Limb (tissue), 2 donors: ENCODE data around the gene CAPN11.
"Not testable (repeated sequence)": the region's sequence is repeated elsewhere in the genome, so short reads cannot be mapped to it uniquely, and the experiment has no call there.

Source experiments
- DNase-seq, 2 donors: peaks; one replicate each; pipeline ENCODE4 v3.0.0-alpha.2; 2016; ENCODE audit errors: extremely low spot score in 2 of 2

The CAPN11 gene

DNA sequence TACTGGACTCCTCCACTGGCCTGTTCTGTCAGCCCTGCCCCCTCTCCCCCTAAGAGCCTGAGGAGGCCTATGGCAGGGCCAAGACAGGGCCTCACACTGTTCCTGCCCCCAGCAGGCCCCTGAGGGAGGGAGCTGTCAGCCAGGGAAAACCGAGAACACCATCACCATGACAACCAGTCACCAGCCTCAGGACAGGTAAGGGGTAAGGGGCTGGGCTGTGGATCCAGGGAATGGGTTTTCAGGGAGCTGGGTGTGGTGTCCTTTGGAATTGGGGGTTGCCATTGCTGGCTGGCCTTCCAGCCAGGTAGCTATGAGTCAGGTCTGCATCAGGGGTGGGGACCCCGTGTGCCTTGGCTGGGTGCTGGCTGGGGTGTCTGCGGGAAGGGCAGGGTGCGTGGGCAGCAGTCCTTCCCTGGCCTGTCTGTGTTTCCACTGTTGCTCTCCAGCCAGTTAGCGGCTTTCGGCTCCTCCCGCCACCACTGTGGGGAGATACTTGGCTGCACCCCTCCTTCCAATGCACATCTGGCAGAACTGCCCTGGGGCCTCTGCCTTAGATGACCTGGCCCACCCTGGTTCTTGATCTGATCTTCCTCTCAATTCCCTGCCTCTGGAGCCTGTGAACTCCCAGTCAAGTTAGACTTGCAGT, 68.7 kb downstream of the CAPN11 start:
- no peak for DNase-seq

DNA sequence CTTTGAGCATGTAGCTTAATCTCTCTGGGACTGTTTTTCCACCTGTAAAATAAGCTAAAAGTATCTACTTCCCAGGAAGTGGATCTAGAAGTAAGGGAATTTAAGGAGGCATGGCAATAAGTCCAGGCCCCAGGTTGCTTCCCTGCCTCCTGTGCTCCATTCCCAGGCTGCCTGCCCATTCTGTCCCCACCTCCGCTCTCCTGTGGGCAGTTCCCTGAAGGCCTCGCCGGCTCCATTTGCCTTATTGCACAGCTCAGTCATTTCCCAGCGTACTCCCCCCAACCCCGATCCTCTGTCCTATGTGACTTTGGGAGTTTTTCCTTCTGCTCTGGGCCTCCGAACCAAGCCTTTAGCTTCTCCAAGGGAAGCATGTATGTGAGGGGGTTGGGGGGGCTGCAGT, 69.4 kb downstream of the CAPN11 start:
- no peak for DNase-seq

- no peak for DNase-seq
Observed at GRCh38 chr6:44228433-44228832, 69.8 kb downstream of the CAPN11 start.

GRCh38 chr6:44228836-44229235, 70.2 kb downstream of the CAPN11 start:
- DNase-seq: no peak

DNA sequence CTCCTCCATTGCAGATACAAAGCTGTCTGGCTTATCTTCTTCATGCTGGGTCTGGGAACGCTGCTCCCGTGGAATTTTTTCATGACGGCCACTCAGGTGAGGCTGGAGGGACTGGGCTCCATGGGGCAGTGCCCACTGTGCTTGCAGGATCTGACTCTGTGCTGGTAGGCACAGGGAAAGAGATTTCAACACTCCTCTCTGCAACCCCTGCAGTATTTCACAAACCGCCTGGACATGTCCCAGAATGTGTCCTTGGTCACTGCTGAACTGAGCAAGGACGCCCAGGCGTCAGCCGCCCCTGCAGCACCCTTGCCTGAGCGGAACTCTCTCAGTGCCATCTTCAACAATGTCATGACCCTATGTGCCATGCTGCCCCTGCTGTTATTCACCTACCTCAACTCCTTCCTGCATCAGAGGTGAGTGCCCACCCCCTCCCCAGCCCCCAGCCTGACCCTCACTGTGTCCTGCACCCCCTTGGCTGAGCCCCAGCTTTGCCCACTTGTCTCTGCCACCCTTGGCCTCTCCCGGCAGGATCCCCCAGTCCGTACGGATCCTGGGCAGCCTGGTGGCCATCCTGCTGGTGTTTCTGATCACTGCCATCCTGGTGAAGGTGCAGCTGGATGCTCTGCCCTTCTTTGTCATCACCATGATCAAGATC, 70.9 kb downstream of the CAPN11 start:
- DNase-seq: no peak

GRCh38 chr6:44230034-44230675, 71.5 kb downstream of the CAPN11 start:
- no peak for DNase-seq

GRCh38 chr6:44231426-44231825, 72.8 kb downstream of the CAPN11 start:
- not testable (repeated sequence) for DNase-seq

DNA sequence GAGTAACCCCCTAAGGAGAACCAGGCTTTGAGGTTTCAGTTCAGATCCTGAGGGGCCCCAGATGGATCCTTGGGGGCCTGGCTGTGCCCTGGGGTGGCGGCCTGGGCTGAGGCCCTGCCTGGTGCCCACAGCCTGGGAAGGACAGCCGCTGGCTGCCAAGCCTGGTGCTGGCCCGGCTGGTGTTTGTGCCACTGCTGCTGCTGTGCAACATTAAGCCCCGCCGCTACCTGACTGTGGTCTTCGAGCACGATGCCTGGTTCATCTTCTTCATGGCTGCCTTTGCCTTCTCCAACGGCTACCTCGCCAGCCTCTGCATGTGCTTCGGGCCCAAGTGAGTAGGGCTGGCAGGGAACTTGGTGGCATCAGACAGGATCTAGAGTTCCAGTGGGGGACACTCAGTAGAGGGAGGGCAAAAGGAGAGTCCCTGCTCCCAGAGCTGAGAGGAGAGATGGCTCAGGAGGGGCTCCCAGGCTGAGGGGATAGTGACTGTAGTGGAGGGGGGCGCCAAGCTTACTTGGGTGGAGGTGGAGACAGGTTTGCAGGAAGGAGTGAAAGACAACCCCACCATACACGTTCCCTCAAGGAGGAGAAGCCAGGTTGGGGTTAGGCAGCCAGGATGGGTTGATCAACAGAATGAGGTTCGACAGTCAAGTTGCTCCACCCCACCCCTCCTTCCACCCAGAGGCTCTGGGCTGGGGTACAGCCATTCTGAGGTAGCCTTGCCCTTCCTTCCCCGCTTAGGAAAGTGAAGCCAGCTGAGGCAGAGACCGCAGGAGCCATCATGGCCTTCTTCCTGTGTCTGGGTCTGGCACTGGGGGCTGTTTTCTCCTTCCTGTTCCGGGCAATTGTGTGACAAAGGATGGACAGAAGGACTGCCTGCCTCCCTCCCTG, 74.3 kb downstream of the CAPN11 start:
- DNase-seq: no peak

GRCh38 chr6:44233567-44234100, 75.0 kb downstream of the CAPN11 start:
- no peak for DNase-seq
